NCI-H128 (cell line): ENCODE results near the gene ADARB2.

Experiments
- DNase-seq: peaks from one replicate; lab custom pipeline; 2025; ENCODE audit not compliant: unreplicated experiment; lab: John Stamatoyannopoulos, UW

ADARB2 gene

GRCh38 chr10:1378473-1378872 lies 358.9 kb downstream of the ADARB2 start:
- no peak for DNase-seq

GRCh38 chr10:1377740-1378397 lies 359.5 kb downstream of the ADARB2 start:
- DNase-seq: no peak

GRCh38 chr10:1377231-1377630 lies 360.1 kb downstream of the ADARB2 start:
- DNase-seq: no peak

GRCh38 chr10:1376384-1376945 lies 360.9 kb downstream of the ADARB2 start:
- no peak for DNase-seq

- no peak for DNase-seq
Measured at GRCh38 chr10:1375346-1376170, 361.8 kb downstream of the ADARB2 start.

- no peak for DNase-seq
Measured at GRCh38 chr10:1374511-1375345, 362.6 kb downstream of the ADARB2 start.

GRCh38 chr10:1373287-1373686 lies 364.0 kb downstream of the ADARB2 start:
- DNase-seq: no peak

- no peak for DNase-seq
Measured at GRCh38 chr10:1372212-1372611, 365.1 kb downstream of the ADARB2 start.

GRCh38 chr10:1370298-1370697 lies 367.0 kb downstream of the ADARB2 start:
- DNase-seq: no peak

- DNase-seq: no peak
Measured at GRCh38 chr10:1369665-1370064, 367.7 kb downstream of the ADARB2 start.

- DNase-seq: no peak
Measured at GRCh38 chr10:1369197-1369596, 368.1 kb downstream of the ADARB2 start.

GRCh38 chr10:1368842-1369171 lies 368.5 kb downstream of the ADARB2 start:
- no peak for DNase-seq

- no peak for DNase-seq
Measured at GRCh38 chr10:1367938-1368841, 369.1 kb downstream of the ADARB2 start.

GRCh38 chr10:1366811-1367425 lies 370.4 kb downstream of the ADARB2 start:
- DNase-seq: no peak

- no peak for DNase-seq
Measured at GRCh38 chr10:1366322-1366691, 371.0 kb downstream of the ADARB2 start.

- no peak for DNase-seq
Measured at GRCh38 chr10:1365540-1366321, 371.6 kb downstream of the ADARB2 start.

- DNase-seq: no peak
Measured at GRCh38 chr10:1364151-1364910, 373.0 kb downstream of the ADARB2 start.

GRCh38 chr10:1363446-1364121 lies 373.7 kb downstream of the ADARB2 start:
- no peak for DNase-seq
